NCI-H2196 (cell line): ENCODE results near the gene ZNF546.

Experiments used
- DNase-seq: peaks from one replicate; lab custom pipeline; 2025; ENCODE audit not compliant: unreplicated experiment; lab: John Stamatoyannopoulos, UW

The ZNF546 gene

DNA sequence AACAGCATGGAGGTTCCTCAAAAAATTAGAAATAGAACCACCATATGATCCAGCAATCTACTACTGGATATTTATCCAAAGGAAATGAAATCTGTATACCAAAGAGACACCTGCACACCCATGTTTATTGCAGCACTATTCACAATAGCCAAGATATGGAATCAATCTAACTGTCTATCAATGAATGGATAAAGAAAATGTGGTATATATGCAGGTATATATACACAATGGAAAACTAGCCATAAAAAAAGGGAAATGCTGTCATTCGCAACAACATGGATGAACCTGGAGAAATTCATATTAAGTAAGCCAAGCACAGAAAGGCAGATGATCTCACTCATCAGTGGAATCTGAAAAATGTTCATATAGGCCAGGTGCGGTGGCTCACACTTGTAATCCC lies 56.6 kb downstream of the ZNF546 start:
- DNase-seq = no peak

DNA sequence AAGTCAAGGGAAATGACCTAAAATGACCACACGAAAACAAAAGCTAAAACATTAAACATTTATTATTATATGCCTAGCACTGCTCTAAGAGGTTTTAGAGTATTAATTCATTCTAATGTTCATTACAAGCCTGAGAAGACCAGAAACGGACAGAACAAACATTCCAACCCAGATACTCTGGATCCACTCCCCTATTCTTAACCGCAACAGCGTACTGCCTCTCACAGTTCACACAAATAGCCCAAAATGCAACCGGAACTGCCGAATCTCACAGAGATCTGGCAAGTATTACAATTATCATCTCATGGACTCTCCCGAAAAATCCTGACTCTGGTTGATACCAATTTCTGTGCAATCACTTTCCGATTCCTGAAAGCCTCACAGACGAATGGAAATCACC lies 57.8 kb downstream of the ZNF546 start:
- DNase-seq = no peak

DNA sequence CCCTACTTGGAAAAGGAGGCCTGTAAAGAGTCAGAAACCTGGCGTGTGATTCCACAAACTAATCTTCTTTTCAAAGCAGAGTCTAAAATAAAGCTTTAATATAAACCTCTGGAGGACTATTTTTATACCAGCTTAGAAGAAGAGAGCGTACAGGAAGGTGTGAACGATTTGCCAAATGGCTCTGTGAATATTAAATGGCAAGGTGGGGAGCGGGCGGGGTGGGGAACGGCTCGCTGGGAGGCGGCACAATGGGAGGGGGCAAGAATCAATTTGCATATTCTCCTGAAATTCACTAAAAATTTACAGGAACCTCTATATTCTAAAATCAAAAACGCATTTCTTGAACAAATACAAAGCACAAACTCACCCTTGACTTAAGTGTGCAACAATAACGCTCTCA lies 58.2 kb downstream of the ZNF546 start:
- DNase-seq = no peak

DNA sequence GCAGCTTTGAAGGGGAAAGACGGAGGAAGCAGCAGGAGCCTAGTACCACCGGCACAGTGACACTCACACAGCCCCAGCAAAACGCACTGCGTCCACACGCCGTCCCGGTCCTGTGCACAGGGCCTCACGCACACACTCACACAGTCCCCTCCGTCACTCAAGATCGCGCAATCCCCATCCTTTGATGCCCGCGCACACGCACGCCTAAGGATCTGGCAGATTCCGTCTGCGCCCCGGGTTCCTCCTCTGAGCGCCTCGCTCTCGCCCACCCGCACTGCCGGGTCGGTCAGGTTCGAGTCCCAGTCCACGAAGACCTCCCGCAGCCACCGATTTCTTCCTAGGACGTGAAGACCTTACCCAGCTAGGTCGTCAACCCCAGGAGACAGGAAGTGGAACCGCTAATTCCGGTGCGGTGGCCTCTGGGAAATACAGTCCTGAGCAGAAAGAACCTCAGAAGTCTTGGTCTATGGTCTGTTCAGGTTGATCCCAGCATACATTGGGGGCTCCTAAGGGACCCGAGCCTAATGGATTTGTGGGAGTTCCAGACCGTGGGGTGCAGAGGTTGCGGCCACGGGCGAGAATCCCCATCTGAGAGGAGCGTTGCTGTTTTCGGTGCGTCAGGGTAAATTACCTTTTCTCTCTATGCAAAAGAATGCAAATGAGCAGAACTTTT lies 59.1 kb downstream of the ZNF546 start, which contains the start of gene ZNF780B:
ZNF780B (minus strand) TSS at position 400 of the 673 bp plus-strand sequence. CDS start 5,899 bp downstream, outside the sequence.
- peak; percentile 42 for DNase-seq

DNA sequence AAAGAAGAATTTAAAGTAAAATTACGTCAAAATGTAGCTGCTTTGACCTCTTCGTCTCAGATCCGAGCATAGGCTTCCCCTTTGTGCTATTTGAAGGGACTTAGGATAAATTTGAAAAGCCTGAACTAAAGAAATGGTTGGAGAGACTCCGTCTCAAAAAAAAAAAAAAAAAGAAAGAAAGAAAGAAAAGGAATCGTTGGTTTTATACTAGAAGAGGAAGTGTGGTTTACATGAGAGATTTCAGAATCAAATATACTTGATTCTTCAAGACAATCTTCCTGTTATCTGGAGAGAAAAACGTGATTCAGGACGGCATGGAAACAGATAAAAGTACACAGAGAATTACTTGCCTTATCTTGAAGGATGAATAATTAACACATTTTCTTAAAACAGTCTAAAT lies 59.6 kb downstream of the ZNF546 start:
- DNase-seq = no peak

DNA sequence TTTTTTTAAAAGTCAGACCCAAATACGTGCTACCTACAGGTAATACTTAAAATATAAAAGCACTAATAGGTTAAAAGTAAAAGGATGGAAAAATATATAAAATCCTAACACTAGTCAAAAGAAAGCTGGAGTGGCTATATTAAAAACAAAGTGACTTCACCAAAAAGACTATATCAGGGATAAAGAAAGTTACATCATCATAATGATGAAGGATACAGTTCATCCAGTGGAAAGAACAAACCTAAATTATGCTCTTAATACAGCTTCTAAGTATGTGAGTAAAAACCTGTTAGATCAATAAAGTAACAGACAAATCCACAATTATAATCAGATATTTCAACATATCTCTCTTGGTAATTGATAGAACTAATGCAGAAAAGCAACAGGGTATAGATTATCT lies 60.3 kb downstream of the ZNF546 start:
- no peak for DNase-seq

DNA sequence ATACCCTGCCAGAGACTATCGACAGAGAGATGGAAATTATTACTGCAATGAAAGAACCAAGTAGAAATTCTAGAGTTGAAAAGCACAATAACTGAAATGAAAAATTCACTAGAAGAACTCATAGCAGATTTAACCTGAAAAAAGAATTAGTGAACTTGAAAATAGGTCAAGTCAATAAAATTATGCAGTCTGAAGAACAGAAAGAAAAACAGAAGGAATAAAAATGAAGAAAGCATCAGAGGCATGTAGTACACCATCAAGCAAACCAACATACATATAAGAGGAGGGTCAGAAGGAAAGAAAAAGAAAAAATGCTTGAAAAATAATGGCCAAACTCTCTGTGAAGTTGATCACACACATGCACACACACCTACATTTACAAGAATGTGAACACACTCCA lies 62.8 kb downstream of the ZNF546 start:
- no peak for DNase-seq

DNA sequence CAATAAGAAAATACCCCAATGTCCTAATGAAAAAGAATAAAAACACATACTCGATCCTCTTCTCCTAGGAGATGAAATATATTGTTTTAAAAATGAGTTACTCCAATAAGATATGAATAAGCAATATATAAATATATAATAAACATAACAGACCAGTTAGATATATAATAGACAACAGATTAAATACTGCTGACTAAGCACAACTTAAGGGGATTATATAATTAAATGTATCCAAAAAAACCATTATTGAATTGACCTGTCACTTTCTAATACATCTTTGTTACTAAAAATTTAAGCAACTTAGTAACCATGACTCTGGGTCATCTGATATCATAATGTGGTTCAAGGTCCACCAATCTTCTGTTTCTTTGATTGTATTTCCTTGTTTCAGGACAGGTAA lies 73.2 kb downstream of the ZNF546 start:
- no peak for DNase-seq
